Fibroblast of skin of scalp (primary cell): Measurements from ENCODE around the gene FYCO1.

Experiments
- DNase-seq: peaks from one replicate; pipeline ENCODE4 v3.0.0-alpha.2; 2013

FYCO1 gene

DNA sequence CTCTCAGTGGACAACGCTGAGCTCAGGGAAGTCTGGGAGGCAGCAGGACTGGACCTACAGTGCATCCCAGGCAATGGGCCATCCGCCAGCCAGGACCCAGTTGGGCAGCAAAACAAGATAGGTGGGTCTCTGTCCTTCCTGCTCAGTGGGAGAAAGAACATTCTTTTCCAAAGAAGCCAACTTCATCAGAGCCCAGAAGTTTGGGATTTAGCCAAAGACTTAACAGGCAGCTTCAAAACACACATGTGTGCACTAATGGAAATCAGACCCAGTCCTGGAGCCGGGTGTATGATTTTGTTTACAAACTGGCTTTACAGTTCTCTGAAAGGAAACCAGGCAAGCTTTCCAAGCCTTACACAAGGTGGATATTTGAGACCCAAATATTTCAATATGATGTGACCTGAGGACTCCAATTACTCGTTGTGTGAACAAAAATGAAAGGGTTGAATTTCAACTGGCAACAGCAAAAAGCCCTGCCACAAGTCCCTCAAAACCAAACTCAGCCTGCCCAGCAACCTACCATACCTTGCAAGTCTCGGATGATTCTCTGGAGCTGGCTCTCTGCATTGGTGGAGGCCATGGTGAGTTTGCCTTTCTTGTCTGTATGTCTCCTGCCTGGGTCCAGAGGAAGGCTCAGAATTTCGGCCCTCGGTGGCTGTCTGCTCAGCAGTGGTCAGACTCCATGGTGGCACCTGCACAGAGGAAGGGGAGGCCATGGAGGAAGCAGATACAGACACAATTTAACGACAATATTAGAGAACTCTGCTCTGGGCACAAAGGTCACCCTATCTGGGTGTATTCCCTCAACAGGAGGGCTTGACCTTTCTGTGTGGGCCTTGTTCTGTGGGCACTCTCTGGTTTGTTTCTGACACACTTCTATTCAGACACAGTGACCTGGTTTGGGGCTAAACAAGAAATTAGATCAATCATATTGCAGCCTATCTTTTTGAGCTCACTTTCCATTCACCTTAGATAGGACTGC lies 11.0 kb downstream of the FYCO1 start:
- DNase-seq, result peak; percentile 43

DNA sequence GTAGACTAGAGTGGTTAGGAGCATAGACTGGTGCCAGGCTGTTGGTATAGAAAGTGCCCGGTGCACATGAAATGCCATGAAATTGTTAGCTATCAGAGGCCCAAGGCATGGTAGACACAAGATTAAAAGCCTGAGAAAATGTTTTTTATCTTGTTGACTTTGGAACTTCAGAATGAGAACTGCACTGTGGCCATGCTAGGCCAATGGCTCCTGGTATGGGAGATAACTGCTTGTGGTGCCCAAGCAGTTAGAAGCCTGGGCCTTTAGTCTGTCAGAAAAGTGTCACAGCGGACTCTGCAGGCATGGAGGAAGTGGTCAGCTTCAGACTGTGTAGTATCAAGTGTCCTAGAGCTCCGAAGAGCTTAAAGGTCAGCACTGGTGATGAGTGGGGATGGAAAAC lies 11.9 kb downstream of the FYCO1 start:
- DNase-seq, result no peak

- peak; percentile 43 for DNase-seq
Observed at GRCh38 chr3:45981346-45982074, 14.1 kb downstream of the FYCO1 start.

- peak; percentile 64 for DNase-seq
Observed at GRCh38 chr3:45980819-45981218, 14.8 kb downstream of the FYCO1 start.

- DNase-seq, result no peak
Observed at GRCh38 chr3:45980229-45980813, 15.3 kb downstream of the FYCO1 start.

DNA sequence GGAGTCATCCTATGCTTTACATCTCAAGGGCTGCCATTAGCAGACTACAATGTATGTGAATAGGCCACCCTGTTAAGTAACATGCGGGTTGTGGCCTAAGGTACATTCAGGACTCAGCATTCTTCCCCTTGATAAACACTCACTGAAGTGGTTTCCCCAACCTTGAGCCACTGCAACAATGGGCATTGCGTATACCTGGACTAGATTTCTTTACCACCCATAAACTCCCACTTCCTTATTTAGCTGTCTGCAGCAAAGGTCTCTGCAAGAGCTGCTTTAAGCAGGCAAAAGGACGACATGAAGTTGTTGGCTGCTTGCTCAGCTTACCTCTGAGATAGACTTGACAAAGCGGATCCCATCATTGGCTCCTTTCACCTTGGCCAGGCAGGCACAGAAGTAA lies 16.2 kb downstream of the FYCO1 start:
- no peak for DNase-seq

GRCh38 chr3:45978006-45978761 lies 17.4 kb downstream of the FYCO1 start:
- no peak for DNase-seq

DNA sequence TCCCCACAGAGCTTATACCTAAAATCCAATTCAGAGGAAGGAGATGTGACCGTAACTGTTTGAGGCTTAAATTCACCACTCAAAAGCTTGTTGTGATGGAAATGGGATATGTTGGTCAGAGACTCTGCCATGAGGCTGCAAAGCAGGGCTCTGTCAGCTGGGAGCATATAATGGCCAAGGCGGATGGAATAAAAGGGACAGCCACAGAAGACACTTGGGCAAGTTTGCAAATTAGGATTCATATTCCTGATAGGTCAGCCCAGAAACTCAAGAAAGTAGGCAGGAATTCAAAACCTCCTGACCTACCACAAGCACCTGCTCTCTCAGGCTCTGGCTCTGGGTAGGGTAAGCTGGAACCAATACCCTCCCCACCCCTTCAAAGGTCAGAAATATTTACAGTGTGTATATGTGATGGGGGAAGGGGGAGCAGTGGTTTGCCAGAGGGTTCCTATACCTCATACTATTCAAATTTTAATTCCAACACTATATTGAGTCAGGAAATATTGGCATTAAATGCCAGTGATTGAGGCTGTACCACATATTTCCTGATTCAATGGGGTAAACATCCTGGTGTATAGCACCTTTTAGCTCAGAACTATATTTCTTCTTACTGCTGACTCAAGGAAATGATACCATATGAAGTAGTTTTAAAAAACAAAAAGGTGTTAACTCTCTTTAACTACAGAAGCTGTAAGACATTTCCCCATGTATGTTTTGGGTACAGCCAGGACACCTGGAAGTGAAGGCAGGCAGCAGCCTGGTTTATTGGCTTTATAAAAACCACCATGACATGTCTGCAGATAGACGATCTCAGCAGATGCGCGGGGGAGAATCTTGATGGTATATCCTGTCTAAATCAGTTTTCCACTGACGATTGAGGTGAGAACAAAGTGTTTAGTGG lies 19.2 kb downstream of the FYCO1 start:
- DNase-seq, result no peak

DNA sequence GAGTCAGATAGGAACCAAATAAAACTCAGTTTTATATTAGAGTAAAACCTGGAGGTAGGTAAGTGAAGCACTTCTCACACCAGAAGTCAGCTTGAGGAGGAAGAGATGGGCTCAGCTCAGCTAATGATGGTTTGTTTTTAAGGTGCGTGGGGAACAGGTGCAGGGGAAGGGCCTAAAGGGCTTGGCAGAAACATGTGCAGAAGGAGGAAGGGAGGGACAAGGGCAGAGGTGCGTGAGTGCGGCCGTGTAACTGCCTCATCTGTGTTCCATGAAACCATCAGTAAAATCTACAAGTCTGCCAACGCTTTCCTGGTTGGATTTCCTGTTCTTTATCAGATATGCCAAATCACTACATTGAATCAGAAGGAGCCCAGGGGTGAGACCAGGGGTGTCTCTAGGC lies 19.9 kb downstream of the FYCO1 start:
- no peak for DNase-seq

DNA sequence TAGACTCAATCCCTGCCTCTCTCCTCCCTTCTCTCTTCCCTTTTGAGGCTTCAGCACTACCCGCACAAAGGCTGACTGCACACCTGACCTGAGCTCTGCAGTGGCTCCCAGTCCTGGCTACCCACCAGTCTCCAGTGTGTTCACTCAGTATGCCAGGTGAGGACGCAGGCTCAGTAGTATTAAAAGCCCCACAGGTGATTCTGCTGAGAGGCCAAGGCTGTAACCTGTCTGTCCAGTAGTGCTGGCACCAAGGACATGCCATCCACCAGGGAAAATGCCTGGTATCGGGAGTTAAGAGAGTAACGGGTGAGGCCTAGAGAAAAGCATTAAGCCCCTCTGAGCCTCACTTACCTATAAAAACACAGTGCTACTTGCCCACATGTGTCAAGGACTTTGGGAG lies 20.9 kb downstream of the FYCO1 start:
- DNase-seq, result no peak

- DNase-seq, result peak; percentile 72
Observed at GRCh38 chr3:45972534-45973402, 22.9 kb downstream of the FYCO1 start.

DNA sequence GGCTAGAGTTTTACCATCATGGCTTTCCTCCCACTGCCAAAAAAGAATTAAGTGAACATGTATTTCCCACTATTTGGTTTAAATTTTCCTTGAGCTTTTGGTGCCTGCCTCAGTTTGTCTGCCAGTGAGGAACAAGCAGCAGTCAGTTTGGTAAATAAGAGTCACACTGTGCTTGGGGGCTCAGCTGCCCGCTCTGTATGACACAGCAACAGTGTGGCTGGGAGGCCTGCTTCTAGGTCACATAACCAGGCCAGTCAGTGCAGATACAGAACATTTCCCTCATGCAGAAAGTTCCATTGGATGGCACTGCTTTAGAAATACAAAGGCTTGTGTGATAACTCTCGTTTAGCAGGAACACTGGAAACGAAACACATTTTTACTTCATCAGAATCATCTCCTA lies 25.7 kb downstream of the FYCO1 start:
- DNase-seq, result no peak

DNA sequence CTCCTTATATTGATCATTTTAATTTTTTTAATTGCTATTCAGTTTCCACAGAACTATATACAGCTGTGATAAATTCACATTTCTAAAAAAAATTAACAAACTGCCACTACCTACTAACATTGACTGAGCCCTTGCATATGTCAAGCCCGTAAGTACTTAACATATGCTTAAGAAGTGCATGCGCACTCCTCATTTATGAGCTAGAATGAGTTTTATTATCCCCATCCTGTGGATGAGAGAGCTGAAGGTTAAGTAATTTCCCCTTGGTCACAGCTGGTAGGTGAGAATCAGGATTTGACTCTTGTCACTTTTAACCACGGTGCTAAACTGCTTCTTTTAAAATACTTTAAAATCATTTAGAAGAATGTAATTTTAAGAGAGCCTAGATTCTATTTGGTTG lies 26.5 kb downstream of the FYCO1 start:
- no peak for DNase-seq

GRCh38 chr3:45968706-45969105 lies 26.9 kb downstream of the FYCO1 start:
- peak; percentile 69 for DNase-seq

DNA sequence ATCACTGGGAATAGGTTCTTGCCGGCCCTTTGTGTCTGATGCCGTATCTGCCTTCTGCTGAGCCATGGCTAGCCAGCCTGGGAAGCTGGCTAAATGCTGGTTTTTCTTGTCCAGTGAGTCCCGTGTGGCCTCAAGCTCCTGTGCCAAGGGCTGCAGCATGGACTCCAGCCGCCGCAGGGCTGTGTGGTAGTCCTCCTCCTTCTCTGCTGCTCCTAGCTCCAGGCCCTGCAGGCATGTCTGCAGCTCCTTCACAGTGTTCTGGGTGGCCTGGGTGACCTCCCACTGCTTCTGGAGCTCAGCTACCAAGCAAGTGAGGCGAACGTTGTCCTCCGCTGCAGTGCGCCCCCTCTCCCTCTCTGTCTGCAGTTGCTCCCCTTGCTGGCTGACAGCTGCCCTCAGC lies 27.5 kb downstream of the FYCO1 start:
- DNase-seq, result no peak

DNA sequence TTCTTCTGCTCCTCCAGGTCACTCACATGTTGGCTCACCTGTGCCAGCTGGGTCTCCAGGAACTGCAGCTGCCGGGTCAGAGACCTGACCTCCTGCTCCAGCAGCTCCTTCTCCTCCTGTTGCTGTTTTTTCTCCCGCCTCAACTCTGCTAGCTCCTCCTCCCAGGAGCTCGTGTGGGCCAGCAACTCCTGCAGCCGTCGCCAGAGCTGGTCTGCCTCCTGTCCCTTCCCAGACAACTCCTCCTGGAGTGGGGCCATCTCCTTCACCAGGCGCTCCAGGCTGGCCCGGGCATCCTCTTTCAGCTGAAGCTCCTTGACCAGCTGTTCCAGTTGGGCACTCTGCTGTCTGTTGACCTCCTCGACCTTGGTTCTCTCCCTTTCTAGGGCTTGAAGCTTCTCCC lies 27.9 kb downstream of the FYCO1 start:
- no peak for DNase-seq

DNA sequence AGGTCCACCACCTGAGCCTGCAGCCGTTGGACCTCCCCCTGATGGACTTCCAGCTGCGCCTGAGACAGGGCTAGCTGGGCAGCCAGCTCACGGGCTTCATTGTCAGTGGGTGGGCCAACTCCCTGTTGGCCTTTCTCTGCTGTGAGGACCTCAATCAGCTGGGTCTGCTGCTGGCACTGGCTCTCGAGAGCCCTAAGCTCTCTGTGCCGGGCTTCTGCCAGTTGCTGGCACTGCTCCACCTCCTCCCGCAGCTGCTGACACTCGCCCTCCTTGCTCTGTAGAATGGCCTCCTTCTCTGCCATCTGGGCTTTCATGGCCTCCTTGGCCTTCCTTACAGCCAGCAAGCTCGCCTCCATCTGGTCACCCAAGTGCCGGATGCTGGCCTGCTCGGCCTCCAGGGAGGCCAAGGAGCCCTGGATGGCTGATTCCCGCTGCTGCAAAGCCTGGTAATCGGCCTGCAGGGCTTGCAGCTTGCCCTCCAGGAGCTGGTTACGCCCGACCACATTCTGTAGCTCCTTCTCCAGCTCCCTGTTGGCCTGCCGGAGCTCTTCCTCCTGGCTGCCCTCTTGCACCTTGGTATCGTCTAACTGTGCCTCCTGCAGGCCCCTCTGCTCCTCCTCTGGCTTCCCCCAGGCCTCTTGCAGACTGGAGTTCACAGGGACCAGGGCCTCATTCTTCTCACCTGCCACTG lies 28.5 kb downstream of the FYCO1 start:
- no peak for DNase-seq

DNA sequence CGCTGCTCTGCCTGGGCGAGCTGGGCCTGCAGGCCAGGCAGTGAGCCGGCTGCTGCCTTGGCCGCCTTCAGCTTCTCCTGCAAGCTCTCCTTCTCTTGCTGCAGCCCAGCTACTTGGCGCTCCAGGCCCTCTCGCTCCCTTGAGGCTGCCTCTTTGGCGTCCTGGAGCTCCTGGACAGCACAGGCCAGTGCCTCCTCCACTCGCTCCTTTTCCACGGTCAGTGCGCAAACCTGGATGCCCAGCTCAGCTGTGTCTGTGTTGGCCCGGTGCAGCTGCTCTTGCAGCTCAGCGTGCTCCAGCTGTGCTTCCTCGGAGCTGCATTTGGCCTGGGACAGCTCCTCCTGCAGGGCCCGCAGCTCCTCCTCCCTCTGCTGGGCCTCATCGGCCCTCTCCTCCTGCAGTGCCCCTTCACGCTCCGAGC lies 29.2 kb downstream of the FYCO1 start:
- DNase-seq, result no peak

DNA sequence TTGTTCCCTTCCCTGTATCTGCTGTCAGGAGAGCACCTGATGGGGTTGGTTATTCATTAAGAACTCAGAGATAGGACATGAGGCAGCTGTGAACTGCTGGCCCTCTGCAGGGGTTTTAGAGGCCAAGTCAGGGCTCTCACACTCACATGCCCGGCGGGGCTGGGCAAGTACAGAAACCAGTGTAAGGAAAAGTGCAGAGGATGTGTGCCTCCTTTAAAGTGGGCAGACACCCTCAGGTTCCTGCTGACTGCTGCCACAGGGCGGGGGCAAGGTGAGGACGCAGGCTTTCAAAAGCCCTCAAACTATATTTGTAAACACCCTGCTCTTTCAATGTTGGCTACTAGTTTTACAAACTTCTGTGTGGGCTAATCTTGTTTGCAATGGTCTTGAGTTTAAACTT lies 30.0 kb downstream of the FYCO1 start:
- DNase-seq, result no peak

DNA sequence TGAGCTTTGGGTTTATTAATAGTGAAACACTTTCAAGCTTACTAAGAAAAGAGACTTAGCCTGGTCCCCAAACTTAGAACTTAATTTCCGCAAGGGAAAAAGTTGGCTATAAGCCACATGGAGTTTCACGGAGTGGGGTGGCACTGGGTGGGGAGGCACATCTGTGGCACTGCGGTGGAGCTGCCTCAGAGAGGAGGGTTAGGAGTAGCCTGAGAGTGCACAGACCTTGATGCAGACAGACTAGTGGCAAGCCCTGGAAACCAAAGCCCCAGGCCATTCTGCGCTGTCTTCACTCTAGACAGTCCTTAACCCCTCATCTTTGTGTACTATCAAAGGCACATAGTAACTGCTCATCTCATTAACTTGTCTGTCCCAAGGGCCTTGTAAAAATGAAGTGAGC lies 30.4 kb downstream of the FYCO1 start:
- no peak for DNase-seq
